Smooth muscle cell (in vitro differentiated cells): Measurements from ENCODE around the gene FOXP4. TPM values are rescaled to one million over a fixed set of nuclear protein-coding genes. Genes with fewer than 3 reads are reported as not detected.

Experiments used
- DNase-seq: peaks from one replicate; lab custom pipeline; 2025; ENCODE audit not compliant: unreplicated experiment; lab: John Stamatoyannopoulos, UW
- H2AFZ ChIP-seq: fragments of 200-600 bp; sonication (generic); 2 replicates; pipeline ENCODE4 v1.6.0; 2016; ENCODE audit warnings: antibody characterized with exemption, low read depth, mild to moderate bottlenecking
- H3F3A ChIP-seq: fragments of 200-600 bp; sonication (generic); 2 replicates; pipeline ENCODE4 v1.6.0; 2017; ENCODE audit warnings: antibody characterized with exemption, low read depth
- H3K27ac ChIP-seq: fragments of 200-600 bp; sonication (generic); 2 replicates; pipeline ENCODE4 v1.5.1; 2016; ENCODE audit warnings: low read depth, mild to moderate bottlenecking
- H3K27me3 ChIP-seq: fragments of 200-600 bp; sonication (generic); 2 replicates; pipeline ENCODE4 v1.6.1; 2016; ENCODE audit warnings: low read depth, mild to moderate bottlenecking
- H3K36me3 ChIP-seq: fragments of 200-600 bp; sonication (generic); 2 replicates; pipeline ENCODE4 v1.5.1; 2016; ENCODE audit warnings: low read depth
- H3K4me1 ChIP-seq: fragments of 200-600 bp; sonication (generic); 2 replicates; pipeline ENCODE4 v1.5.1; 2016; ENCODE audit warnings: low read depth
- H3K4me2 ChIP-seq: fragments of 200-600 bp; sonication (generic); 2 replicates; pipeline ENCODE4 v1.6.0; 2016; ENCODE audit warnings: mild to moderate bottlenecking
- H3K4me3 ChIP-seq: fragments of 200-600 bp; sonication (generic); 2 replicates; pipeline ENCODE4 v1.5.1; 2016; ENCODE audit warnings: mild to moderate bottlenecking
- H3K79me2 ChIP-seq: fragments of 200-600 bp; sonication (generic); 2 replicates; pipeline ENCODE4 v1.6.0; 2016; ENCODE audit warnings: low read depth, mild to moderate bottlenecking
- H3K9ac ChIP-seq: fragments of 200-600 bp; sonication (generic); 2 replicates; pipeline ENCODE4 v1.6.0; 2016; ENCODE audit warnings: low read depth
- H3K9me3 ChIP-seq: fragments of 200-600 bp; sonication (generic); replicated peaks from 2 replicates; pipeline ENCODE4 v1.5.1; 2016; ENCODE audit warnings: low read depth
- H4K20me1 ChIP-seq: fragments of 200-600 bp; sonication (generic); 2 replicates; pipeline ENCODE4 v1.6.0; 2016; ENCODE audit warnings: low read depth
- WGBS: methylation state at CpG from one replicate; pipeline ENCODE4 v1.1.7; 2016; ENCODE audit warnings: low lambda C conversion rate; 5-methylcytosine and 5-hydroxymethylcytosine counted together
- polyA plus RNA-seq: library from polyadenylated mRNA; unstranded; fragments of >200 nt; fragmentation: Nextera tagmentation; extraction: Ambion mirVana; gene quantifications from 2 replicates; pipeline ENCODE4 v1.2.1, GENCODE V29; 2016
- total RNA-seq: library from RNA; depleted of rRNA; stranded (reverse); fragments of >200 nt; gene quantifications from 2 replicates; pipeline ENCODE4 v1.2.3, GENCODE V29; 2014
- TF ChIP-seq, protein P1 (sequence below): fragments of 200-600 bp; sonication (generic); IDR thresholded peaks from 2 replicates; pipeline ENCODE4 v1.5.1; 2017; ENCODE audit warnings: borderline replicate concordance, mild to moderate bottlenecking, antibody characterized with exemption; ENCODE audit not compliant: insufficient read depth, poor library complexity, severe bottlenecking

Gene FOXP4
- total and polyA plus RNA-seq, 2 experiments from 2014 or later: 5.3 to 31.9 TPM

GRCh38 chr6:41586252-41587007, 40.2 kb downstream of the FOXP4 start:
- Histone ChIP-seq H3K9ac (no peak overlapping the region), H4K20me1 (peaks cover 2% of the 10 kb centered on the region), H3K4me1 (no peaks in the 10 kb centered on the region), H2AFZ (no peak overlapping the region), H3K79me2 (no peaks in the 10 kb centered on the region), H3K9me3 (no peaks in the 10 kb centered on the region), H3K27me3 (no peaks in the 10 kb centered on the region), H3F3A (no peaks in the 10 kb centered on the region), H3K36me3 (no peaks in the 10 kb centered on the region), H3K4me2 (no peak overlapping the region), H3K27ac (no peak overlapping the region), H3K4me3 (no peak overlapping the region)
- WGBS: 94% methylated on average over 21 of the region's 28 CpGs
- DNase-seq: no peak
- TF ChIP-seq, protein P1, sequence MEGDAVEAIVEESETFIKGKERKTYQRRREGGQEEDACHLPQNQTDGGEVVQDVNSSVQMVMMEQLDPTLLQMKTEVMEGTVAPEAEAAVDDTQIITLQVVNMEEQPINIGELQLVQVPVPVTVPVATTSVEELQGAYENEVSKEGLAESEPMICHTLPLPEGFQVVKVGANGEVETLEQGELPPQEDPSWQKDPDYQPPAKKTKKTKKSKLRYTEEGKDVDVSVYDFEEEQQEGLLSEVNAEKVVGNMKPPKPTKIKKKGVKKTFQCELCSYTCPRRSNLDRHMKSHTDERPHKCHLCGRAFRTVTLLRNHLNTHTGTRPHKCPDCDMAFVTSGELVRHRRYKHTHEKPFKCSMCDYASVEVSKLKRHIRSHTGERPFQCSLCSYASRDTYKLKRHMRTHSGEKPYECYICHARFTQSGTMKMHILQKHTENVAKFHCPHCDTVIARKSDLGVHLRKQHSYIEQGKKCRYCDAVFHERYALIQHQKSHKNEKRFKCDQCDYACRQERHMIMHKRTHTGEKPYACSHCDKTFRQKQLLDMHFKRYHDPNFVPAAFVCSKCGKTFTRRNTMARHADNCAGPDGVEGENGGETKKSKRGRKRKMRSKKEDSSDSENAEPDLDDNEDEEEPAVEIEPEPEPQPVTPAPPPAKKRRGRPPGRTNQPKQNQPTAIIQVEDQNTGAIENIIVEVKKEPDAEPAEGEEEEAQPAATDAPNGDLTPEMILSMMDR: no peak

GRCh38 chr6:41587131-41587879, 41.1 kb downstream of the FOXP4 start:
- TF ChIP-seq, protein P1: no peak
- H3K36me3 ChIP-seq: no peaks in the 10 kb centered on the region
- WGBS: 87% methylated on average over 24 of the region's 26 CpGs
- no peaks in the 10 kb centered on the region for H3K79me2 ChIP-seq
- no peak overlapping the region for H3K27ac ChIP-seq
- no peaks in the 10 kb centered on the region for H4K20me1 ChIP-seq
- H3K9me3 ChIP-seq: no peaks in the 10 kb centered on the region
- no peak overlapping the region for H3K4me2 ChIP-seq
- H3K9ac ChIP-seq: no peak overlapping the region
- no peak overlapping the region for H3K4me3 ChIP-seq
- H3F3A ChIP-seq: no peaks in the 10 kb centered on the region
- no peaks in the 10 kb centered on the region for H3K27me3 ChIP-seq
- no peak for DNase-seq
- no peak overlapping the region for H2AFZ ChIP-seq
- no peaks in the 10 kb centered on the region for H3K4me1 ChIP-seq

- no peak for DNase-seq
- no peaks in the 10 kb centered on the region for H3K4me1 ChIP-seq
- H2AFZ ChIP-seq: no peak overlapping the region
- no peaks in the 10 kb centered on the region for H3F3A ChIP-seq
- H3K79me2 ChIP-seq: no peaks in the 10 kb centered on the region
- no peaks in the 10 kb centered on the region for H3K27me3 ChIP-seq
- H3K4me3 ChIP-seq: no peak overlapping the region
- WGBS: 90% methylated on average over 15 of the region's 15 CpGs
- H3K36me3 ChIP-seq: no peaks in the 10 kb centered on the region
- no peak overlapping the region for H3K4me2 ChIP-seq
- TF ChIP-seq, protein P1: no peak
- no peak overlapping the region for H3K27ac ChIP-seq
- H3K9ac ChIP-seq: no peak overlapping the region
- H3K9me3 ChIP-seq: no peaks in the 10 kb centered on the region
- no peaks in the 10 kb centered on the region for H4K20me1 ChIP-seq
These were observed 41.9 kb downstream of the FOXP4 start for GRCh38 chr6:41588111-41588510.

- no peaks in the 10 kb centered on the region for H3K9me3 ChIP-seq
- no peaks in the 10 kb centered on the region for H3K4me1 ChIP-seq
- H3F3A ChIP-seq: no peaks in the 10 kb centered on the region
- TF ChIP-seq, protein P1: no peak
- DNase-seq: no peak
- H3K4me3 ChIP-seq: no peak overlapping the region
- no peaks in the 10 kb centered on the region for H3K36me3 ChIP-seq
- no peak overlapping the region for H3K27ac ChIP-seq
- no peaks in the 10 kb centered on the region for H4K20me1 ChIP-seq
- no peak overlapping the region for H2AFZ ChIP-seq
- no peak overlapping the region for H3K9ac ChIP-seq
- H3K79me2 ChIP-seq: no peaks in the 10 kb centered on the region
- 95% methylated on average over 4 of the region's 4 CpGs for WGBS
- no peaks in the 10 kb centered on the region for H3K27me3 ChIP-seq
- H3K4me2 ChIP-seq: no peak overlapping the region
These were observed 43.0 kb downstream of the FOXP4 start for GRCh38 chr6:41589223-41589622.
